GM12891 (cell line): ENCODE data around the gene FXYD3.

Experiments
- PAX5 ChIP-seq: IDR thresholded peaks from 2 replicates; pipeline ENCODE4 v1.6.1; 2011; ENCODE audit warnings: low read length, moderate library complexity, mild to moderate bottlenecking; ENCODE audit not compliant: insufficient read depth, severe bottlenecking
- POLR2A ChIP-seq: IDR thresholded peaks from 2 replicates; pipeline ENCODE4 v1.6.1; 2011; ENCODE audit warnings: low read depth, low read length, control low read depth
- POLR2AphosphoS5 ChIP-seq: IDR thresholded peaks from 2 replicates; pipeline ENCODE4 v1.6.1; 2011; ENCODE audit warnings: low read depth, low read length, control low read depth
- SPI1 ChIP-seq: IDR thresholded peaks from 2 replicates; pipeline ENCODE4 v1.6.1; 2011; ENCODE audit warnings: low read depth, low read length, control low read depth
- TAF1 ChIP-seq: IDR thresholded peaks from 2 replicates; pipeline ENCODE4 v1.6.1; 2011; ENCODE audit warnings: low read depth, low read length, control low read depth

- no peak for TF ChIP-seq POLR2A
- no peak for TF ChIP-seq TAF1
- no peak for TF ChIP-seq POLR2AphosphoS5
- TF ChIP-seq PAX5, result no peak
- no peak for TF ChIP-seq SPI1
These were observed 35.8 kb upstream of the FXYD3 start for GRCh38 chr19:35079826-35080225.
